HG02973 (cell line): ENCODE measurements around the gene BCL6B.
"Not testable (repeated sequence)": the region's sequence is repeated elsewhere in the genome, so short reads cannot be mapped to it uniquely, and the experiment has no call there.

Experiments used
- ATAC-seq: cut with Tn5 transposase; IDR thresholded peaks from one replicate; pipeline ENCODE4 v1.9.1; 2021; ENCODE audit warnings: moderate library complexity; ENCODE audit not compliant: unreplicated experiment

Gene BCL6B

DNA sequence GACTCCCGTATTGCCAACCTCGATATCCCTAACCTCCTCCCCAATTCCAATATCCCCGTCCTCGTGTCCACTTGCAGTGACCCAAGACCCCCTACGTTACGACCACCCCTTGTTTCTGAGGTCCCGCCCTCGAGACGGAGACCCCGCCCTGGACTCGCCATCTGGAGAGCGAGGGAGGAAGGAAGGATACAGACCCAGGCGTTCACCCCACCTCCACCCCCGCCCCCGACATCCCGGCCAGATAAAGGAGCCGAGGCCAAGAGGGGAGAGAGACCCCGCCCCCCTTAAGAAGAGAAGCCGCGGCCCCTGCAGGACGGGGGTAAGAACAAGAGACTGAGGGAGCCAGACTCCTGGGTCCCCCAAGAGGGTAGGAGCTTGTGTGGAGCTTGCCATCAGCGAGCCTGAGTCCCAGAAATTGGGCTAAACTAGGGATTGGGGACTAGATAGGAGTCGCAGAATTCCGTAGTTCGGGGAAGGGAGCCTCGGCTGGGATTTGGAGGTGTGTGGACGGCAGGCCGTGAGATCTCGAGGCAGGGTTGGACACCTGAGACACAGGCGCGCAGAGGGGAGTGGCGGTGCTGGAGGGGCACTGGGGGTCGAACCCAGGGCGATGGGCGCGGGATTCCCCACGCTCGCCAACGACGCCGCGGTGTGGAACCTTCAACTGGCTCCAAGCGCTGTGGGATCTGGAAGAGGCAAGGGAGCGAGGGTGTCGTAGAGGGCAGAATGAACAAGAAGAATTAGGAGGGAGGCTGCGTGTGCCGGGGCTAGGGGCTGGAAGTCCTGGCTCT lies at the start of gene BCL6B:
BCL6B (plus strand) TSS at position 270 of the 791 bp plus-strand sequence. CDS start 622 bp downstream, outside the sequence.
- ATAC-seq: no peak

GRCh38 chr17:6979440-6979839 lies 43.4 kb upstream of the BCL6B start:
- ATAC-seq: not testable (repeated sequence)

DNA sequence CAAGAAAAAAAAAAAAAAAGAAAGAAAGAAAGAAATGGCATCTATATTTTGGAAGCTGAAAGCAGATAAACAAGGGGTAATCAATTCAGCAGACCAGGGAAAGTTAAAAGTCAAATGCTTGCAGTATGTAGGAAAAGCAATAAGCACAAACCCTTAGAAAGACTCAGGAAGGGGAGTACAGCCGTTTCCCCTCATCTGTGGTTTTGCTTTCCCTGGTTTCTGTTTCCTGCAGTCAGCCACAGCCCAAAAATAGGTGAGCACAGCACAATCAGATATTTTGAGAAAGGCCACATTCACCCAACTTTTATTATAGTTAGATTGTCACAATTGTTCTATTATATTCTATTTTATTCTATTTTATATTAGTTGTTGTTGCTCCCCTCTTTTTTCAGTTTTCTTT lies 41.4 kb upstream of the BCL6B start:
- no peak for ATAC-seq

DNA sequence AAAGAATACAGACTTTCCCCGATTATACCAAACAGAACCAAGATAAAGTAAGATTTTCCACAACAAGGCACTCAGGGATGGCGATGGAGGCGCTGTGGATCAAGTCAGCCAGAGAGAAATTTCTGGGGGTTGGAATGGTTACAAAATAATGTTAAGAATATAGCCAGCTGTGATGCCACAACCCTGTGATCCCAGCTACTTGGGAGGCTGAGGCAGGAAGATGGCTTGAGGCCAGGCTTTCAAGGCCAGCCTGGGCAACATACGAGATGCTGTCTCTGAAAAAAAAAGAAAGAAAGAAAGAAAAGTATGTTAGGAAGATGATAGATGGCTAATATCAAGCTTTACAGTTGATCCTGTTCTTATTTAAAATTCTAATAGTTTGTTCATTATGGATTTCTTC lies 37.6 kb upstream of the BCL6B start:
- ATAC-seq: no peak

DNA sequence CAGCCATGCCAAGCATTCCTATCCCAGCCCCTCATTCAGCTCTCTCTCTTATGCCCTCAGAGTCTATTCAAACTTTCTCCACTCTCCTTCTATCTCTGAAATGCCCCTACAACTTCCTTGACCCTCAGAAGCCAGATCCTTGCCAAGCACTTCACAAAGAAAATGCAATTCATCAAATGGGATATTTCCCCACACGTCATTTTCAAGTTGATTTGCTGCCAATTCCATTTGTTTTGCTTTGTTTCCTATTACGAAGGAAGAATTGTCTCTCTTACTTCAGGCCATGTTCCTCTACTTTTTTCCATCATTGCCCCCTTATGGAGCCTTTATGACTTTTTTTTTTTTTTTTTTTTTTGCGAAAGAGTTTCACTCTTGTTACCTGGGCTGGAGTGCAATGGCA lies 36.2 kb upstream of the BCL6B start:
- ATAC-seq: no peak

DNA sequence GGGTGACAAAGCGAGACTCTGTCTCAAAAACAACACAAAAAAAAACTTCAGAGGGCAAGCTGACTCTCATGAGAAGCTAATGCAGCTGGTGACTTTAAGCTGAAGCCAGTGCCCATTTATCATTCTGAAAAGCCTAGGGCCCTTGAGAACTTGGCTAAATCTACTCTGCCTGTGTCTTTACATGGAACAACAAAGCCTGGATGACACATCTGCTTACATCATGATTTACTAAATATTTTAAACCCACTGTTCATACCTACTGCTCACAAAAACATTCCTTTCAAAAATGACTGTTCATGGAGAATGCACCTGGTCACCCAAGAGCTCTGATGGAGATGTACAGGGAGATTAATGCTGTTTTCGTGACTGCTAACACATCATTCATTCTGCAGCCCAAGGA lies 33.1 kb upstream of the BCL6B start:
- no peak for ATAC-seq

- not testable (repeated sequence) for ATAC-seq
Measured at GRCh38 chr17:6993613-6994056, 29.2 kb upstream of the BCL6B start.

DNA sequence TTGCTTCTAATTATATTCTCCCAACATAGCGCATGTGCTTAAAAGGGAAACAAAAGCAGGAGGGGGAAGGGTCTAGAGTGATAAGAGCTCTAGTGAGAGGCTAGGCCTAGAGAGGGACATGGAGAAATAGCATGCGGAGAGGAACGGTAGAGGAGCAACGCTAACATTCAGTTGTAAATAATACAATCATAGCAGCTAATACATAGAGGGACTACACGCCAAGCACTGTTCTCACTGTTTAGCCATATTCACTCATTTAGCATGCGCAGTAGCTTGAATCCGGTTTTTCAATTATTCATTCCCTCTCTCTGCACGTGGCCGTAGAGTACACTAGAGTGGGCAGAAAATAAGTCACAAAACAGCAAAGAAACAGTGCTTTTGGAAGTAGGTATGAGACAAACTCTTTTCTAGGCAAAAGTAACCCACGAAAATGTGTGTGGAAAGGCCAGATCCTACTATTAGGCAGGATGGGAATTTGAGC lies 28.7 kb upstream of the BCL6B start:
- ATAC-seq: no peak

DNA sequence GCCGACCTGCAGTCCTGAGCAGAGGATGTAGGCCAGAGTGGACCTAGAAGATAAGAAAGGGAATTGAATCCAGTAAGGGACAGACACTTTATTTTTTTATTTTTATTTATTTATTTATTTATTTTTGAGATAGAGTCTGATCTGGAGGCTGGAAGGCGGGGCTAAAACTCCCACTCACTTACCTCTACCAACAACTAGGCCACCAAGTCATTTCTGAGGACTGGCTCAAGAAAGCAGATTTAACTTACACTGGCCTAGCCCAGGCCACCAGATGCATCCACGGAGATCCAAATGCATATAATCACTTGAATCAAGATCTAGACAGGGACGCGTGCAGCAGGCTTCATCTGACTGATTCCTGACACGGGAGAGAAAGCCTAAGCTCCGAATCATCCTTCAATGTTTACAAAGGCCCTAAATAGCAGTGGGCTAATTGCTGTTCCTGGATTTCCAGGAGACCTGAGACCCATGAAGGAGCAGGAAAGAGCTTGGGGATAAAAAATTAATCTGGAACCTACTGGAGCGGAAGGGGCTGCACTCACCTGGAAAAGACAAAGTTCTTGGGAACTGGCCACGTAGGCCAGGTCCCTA lies 28.1 kb upstream of the BCL6B start:
- ATAC-seq: no peak

DNA sequence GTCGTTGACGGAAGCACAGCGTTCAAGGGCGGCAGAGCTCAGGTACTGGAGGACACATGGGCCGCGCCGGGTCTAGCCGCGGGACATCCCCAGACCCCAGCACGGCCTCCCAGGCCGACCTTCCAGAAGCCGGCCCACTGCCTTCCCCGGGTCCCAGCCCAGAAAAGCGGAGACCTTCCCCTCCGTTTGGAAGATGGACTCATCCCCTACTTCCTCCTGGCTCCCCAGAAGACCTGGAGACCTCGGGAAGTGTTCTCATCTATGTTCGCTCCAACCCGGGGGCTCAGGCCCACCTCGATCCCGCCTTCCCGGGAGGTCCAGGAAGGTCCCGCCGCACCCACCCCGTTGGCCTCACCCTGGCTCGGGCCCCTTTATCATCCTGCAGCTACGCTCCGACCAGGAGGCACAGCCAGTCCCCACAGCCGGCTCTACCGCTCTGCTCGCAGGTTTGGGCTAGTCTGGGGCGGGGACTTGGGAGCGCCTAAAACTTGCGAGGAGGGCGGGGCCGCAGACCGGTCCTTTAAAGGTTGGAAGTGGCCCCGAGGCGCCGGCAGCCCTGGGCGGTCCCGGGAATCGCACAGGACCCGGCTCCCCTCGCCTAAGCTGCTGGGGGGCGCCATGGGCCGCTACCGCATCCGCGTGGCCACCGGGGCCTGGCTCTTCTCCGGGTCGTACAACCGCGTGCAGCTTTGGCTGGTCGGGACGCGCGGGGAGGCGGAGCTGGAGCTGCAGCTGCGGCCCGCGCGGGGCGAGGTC lies 27.2 kb upstream of the BCL6B start, which contains the start of gene ALOX12:
ALOX12 (plus strand) TSS at position 550 of the 756 bp plus-strand sequence; CDS start at position 619, 69 bp downstream.
- no peak for ATAC-seq

DNA sequence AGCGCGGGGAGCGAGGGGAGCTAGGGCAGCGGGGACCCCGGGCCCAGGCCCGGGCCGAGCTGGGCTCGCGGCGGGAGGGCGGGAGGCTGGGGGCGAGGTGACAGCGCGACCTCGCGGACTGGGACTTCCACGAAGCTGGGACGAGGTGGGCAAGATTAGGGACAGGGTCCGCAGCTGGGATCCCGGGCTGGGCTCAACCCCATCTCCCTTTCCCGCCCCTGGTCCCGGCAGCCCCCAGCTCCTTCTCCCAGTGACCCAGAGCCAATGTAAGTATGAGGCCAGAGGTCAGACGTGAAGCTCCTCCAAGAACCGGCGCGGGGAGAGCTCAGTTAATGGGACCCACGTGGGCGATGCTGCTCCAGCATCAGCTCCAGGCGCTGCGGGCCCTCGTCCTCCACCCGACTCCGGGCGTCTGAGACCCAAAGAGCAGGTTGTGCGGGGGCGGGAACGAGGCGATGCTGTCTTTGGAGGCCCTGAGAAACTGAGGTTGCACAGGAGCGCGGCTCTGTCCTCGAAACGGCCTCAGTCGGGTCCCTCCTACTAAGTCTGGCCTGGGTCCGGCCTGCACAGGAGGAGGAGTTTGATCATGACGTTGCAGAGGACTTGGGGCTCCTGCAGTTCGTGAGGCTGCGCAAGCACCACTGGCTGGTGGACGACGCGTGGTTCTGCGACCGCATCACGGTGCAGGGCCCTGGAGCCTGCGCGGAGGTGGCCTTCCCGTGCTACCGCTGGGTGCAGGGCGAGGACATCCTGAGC lies 26.4 kb upstream of the BCL6B start:
- no peak for ATAC-seq

DNA sequence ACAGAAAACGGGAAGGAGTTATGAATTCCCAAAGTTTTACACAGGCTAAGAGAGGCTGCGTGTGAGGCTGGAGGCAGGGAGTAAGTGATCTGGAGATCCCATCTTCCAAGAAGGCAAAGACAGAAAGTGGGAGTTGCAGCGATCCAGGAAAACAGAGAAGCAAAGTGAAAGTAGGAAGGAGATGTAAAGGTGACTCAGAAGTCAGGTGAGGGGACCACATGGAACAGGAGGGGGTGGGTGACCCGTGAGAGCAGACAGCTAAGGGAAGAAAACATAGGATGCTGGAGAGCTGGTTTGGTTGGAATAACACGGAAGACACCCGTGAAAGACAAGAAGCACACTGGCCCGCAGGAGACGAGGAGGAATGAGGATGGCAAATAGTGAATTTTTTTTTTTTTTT lies 25.7 kb upstream of the BCL6B start:
- no peak for ATAC-seq

DNA sequence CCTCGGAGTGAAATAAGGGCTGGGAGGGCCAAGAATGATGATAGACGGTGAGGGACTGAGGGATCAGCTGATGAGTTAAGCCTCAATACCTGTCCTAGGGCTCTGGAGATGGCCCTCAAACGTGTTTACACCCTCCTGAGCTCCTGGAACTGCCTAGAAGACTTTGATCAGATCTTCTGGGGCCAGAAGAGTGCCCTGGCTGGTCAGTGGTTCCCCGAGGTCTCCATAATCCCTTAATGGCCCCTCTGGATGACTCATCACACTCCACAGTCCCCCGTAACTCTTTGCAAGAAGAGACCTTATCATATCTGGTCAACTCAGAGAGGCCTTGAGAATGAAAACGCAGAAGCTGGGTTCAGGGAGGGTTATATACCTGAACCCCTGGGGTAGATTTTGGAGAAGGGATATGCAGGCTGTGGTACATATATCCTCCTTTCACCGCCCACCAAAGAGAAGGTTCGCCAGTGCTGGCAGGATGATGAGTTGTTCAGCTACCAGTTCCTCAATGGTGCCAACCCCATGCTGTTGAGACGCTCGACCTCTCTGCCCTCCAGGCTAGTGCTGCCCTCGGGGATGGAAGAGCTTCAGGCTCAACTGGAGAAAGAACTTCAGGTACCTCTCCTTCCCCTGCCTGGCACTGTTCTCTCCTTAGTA lies 23.9 kb upstream of the BCL6B start:
- ATAC-seq: no peak

GRCh38 chr17:7001318-7001961 lies 21.4 kb upstream of the BCL6B start:
- ATAC-seq: no peak

- ATAC-seq: no peak
Measured at GRCh38 chr17:7002288-7003047, 20.4 kb upstream of the BCL6B start.

GRCh38 chr17:7003745-7004144 lies 19.1 kb upstream of the BCL6B start:
- no peak for ATAC-seq

GRCh38 chr17:7004398-7005253 lies 18.2 kb upstream of the BCL6B start:
- peak; percentile 49 for ATAC-seq

DNA sequence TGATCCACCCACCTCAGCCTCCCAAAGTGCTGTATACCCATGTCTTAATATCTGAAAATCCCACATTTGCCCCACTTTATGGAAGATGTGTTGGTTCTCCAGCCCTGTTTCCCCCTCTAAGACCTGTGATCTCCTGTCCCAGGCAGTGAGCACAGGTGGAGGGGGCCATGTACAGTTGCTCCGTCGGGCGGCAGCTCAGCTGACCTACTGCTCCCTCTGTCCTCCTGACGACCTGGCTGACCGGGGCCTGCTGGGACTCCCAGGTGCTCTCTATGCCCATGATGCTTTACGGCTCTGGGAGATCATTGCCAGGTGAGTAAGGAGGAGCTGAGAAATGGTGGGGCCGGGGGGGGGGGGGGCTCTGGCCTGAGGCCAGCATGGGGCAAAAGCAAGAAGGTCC lies 17.1 kb upstream of the BCL6B start:
- ATAC-seq: no peak
